Calu3 (cell line): ENCODE results near the gene IQCN. TPM values are rescaled to one million over a fixed set of nuclear protein-coding genes. Genes with fewer than 3 reads are reported as not detected.

Source experiments
- BruUV-seq: library from RNA; stranded (reverse); fragments of 400-500 nt; replicated peaks from 2 replicates; lab custom pipeline; 2021; lab: Mats Ljungman, UMichigan
- CTCF ChIA-PET: fragments of 300-600 bp; sonication (Branson Sonifier 250); formaldehyde crosslinking; loops from one replicate; lab custom pipeline; 2022; ENCODE audit warnings: antibody characterized with exemption; lab: Charles Lee
- DNase-seq: peaks from one replicate; pipeline ENCODE4 v3.0.0; 2022
- H3K27ac Mint-ChIP-seq: one replicate; pipeline ENCODE4 v1.8.0; 2022; ENCODE audit warnings: mixed read lengths; ENCODE audit not compliant: unreplicated experiment
- H3K27me3 Mint-ChIP-seq: one replicate; pipeline ENCODE4 v1.8.0; 2022; ENCODE audit warnings: mixed read lengths; ENCODE audit not compliant: unreplicated experiment
- H3K36me3 Mint-ChIP-seq: one replicate; pipeline ENCODE4 v1.8.0; 2022; ENCODE audit warnings: mild to moderate bottlenecking, moderate library complexity, mixed read lengths; ENCODE audit not compliant: insufficient read depth, unreplicated experiment
- H3K4me1 Mint-ChIP-seq: one replicate; pipeline ENCODE4 v1.8.0; 2022; ENCODE audit warnings: mild to moderate bottlenecking, low read depth, mixed read lengths; ENCODE audit not compliant: unreplicated experiment
- H3K4me3 Mint-ChIP-seq: one replicate; pipeline ENCODE4 v1.8.0; 2022; ENCODE audit warnings: mild to moderate bottlenecking, low read depth, moderate library complexity, mixed read lengths; ENCODE audit not compliant: unreplicated experiment
- H3K9me3 Mint-ChIP-seq: one replicate; pipeline ENCODE4 v1.8.0; 2022; ENCODE audit warnings: low read depth, mixed read lengths; ENCODE audit not compliant: unreplicated experiment
- CTCF ChIP-seq: fragments of 200-600 bp; IDR thresholded peaks from one replicate; pipeline ENCODE4 v1.8.0; 2022; ENCODE audit warnings: antibody characterized with exemption; ENCODE audit not compliant: unreplicated experiment
- intact Hi-C: fragments of 100-400 bp; cut with micrococcal nuclease; formaldehyde crosslinking; loops from one replicate; pipeline ENCODE4 v1.10.0; 2022; ENCODE audit not compliant: unreplicated experiment
- total RNA-seq: library from RNA; stranded (reverse); gene quantifications from 2 replicates; pipeline ENCODE4 v1.2.3, GENCODE V29; 2022

The IQCN gene
- total RNA-seq, 1 experiment from 2014 or later: 1.6 TPM

- Mint-ChIP-seq H3K4me3 (peak overlapping the region; percentile 16), H3K4me1 (peaks cover 21% of the 10 kb centered on the region), H3K36me3 (no peaks in the 10 kb centered on the region), H3K27ac (peak overlapping the region; percentile 46), H3K27me3 (no peaks in the 10 kb centered on the region), H3K9me3 (no peaks in the 10 kb centered on the region)
- BruUV-seq: no TSS peak
- intact Hi-C loops: loop anchor here (5.0 kb wide), 2 partner anchors 46 to 246 kb away; partner anchors contain the start of gene ARRDC2
- no peak for TF ChIP-seq CTCF
- CTCF ChIA-PET: interaction anchor here (0.5 to 1.6 kb wide), 4 partner anchors 13 to 143 kb away, joined by 3 to 6 read pairs (median 5); no protein-coding TSS in a partner anchor
- DNase-seq: peak; percentile 58
Observed at GRCh38 chr19:18253716-18254115, 20.5 kb downstream of the IQCN start.

- CTCF ChIA-PET: no interaction called here
- DNase-seq: no peak
- H3K27me3 Mint-ChIP-seq: no peaks in the 10 kb centered on the region
- TF ChIP-seq CTCF: no peak
- H3K9me3 Mint-ChIP-seq: no peaks in the 10 kb centered on the region
- intact Hi-C loops: loop anchor here (5.0 kb wide), 2 partner anchors 46 to 246 kb away; partner anchors contain the start of gene ARRDC2
- H3K4me1 Mint-ChIP-seq: peaks cover 21% of the 10 kb centered on the region
- peak overlapping the region; percentile 46 for H3K27ac Mint-ChIP-seq
- no TSS peak for BruUV-seq
- no peak overlapping the region for H3K4me3 Mint-ChIP-seq
- H3K36me3 Mint-ChIP-seq: no peaks in the 10 kb centered on the region
Observed at GRCh38 chr19:18253130-18253529, 21.1 kb downstream of the IQCN start.

- Mint-ChIP-seq H3K27me3 (no peaks in the 10 kb centered on the region), H3K27ac (no peak overlapping the region), H3K36me3 (no peaks in the 10 kb centered on the region), H3K9me3 (no peaks in the 10 kb centered on the region), H3K4me1 (peaks cover 21% of the 10 kb centered on the region), H3K4me3 (no peak overlapping the region)
- no peak for TF ChIP-seq CTCF
- BruUV-seq: no TSS peak
- intact Hi-C loops: loop anchor here (5.0 kb wide), 2 partner anchors 45 to 245 kb away; partner anchors contain the start of gene ARRDC2
- CTCF ChIA-PET: interaction anchor here (0.7 to 1.6 kb wide), 7 partner anchors 11 to 139 kb away, joined by 3 to 16 read pairs (median 7); partner anchors contain the start of genes MPV17L2 and RAB3A
- no peak for DNase-seq
Observed at GRCh38 chr19:18252370-18252717, 21.9 kb downstream of the IQCN start.

GRCh38 chr19:18251587-18252369 lies 22.5 kb downstream of the IQCN start:
- H3K9me3 Mint-ChIP-seq: no peaks in the 10 kb centered on the region
- BruUV-seq: no TSS peak
- no peaks in the 10 kb centered on the region for H3K36me3 Mint-ChIP-seq
- H3K4me1 Mint-ChIP-seq: peaks cover 21% of the 10 kb centered on the region
- H3K27ac Mint-ChIP-seq: no peak overlapping the region
- peak; percentile 75 for DNase-seq
- H3K4me3 Mint-ChIP-seq: no peak overlapping the region
- intact Hi-C loops: loop anchor here (5.0 kb wide), 2 partner anchors 44 to 244 kb away; partner anchors contain the start of gene ARRDC2
- H3K27me3 Mint-ChIP-seq: no peaks in the 10 kb centered on the region
- CTCF ChIA-PET: interaction anchor here (0.6 to 1.6 kb wide), 9 partner anchors 11 to 160 kb away, joined by 3 to 16 read pairs (median 5); partner anchors contain the start of genes MPV17L2 and RAB3A
- peak; percentile 76 for TF ChIP-seq CTCF
